SW 1271 (cell line): Measurements from ENCODE around the gene CALM1.

Experiments used
- DNase-seq, 2 experiments: peaks; one replicate each; lab custom pipeline; 2025; lab: John Stamatoyannopoulos, UW

CALM1 gene

DNA sequence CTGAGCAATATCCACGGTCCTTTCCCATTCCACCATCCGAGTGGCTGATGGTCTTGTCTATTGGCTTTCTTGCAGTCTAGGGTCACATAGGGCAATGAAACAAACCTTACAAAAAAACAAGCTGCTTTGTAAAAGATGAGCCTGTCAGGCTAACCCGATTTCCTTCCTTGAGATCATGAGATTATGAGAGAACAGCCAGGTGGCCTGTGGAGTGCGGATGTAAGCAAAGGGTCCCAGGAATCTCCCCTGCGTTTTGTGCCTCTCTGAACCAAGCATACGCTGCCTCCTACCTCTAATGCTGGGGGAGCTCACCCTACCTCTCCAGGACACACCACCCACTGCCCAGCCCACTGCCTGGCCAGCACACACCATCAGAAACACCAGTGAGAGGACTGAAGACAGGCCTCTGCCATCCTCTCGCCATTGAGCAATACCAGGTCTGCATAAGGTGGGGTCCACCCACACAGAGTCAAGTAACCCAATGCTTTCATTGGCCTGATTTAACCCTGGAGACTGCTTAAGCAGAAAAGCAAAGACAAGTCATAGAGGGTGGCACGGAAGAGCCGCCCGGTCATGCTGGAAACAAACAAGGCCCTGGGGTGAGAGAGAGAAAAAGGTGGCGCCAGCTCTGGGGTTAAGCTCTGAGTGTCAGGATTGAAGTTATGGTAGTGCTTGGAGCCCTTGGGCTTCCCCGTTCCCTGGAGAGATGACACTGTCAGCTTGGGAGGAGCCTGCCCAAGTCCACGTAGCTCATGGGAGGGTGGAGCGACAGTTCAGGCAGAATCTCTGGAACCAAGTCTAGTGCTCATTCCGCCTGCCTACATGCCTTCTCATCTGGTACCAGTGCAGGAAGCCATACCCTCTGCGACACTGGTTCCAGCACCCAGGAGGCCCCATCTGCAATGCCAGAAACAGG is 46.6 kb downstream of the CALM1 start:
- DNase-seq, result no peak

- no peak for DNase-seq
Measured at GRCh38 chr14:90444077-90444696, 47.4 kb downstream of the CALM1 start.

DNA sequence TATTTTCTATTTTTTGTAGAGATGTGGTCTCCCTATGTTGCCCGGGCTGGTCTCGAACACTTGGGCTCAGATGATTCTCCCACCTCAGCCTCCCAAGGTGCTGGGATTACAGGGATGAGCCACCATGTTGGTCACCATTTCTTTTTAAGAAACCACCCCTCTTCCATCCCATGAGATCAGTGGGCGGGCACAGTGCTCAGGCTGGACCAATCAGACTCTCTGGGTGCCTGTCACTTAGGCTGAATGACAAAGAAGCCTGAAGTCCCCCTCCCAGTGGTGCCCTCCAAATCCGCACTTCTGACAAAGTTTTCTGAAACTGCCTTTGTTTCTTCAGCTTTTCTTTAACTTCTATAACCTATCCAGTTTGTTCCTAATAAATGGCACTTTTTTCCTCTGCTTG is 48.2 kb downstream of the CALM1 start:
- no peak for DNase-seq

GRCh38 chr14:90446405-90446804 is 49.6 kb downstream of the CALM1 start:
- DNase-seq, result no peak

- DNase-seq, result no peak
Measured at GRCh38 chr14:90447720-90448497, 51.1 kb downstream of the CALM1 start.

- DNase-seq, result no peak
Measured at GRCh38 chr14:90449411-90449810, 52.6 kb downstream of the CALM1 start.

DNA sequence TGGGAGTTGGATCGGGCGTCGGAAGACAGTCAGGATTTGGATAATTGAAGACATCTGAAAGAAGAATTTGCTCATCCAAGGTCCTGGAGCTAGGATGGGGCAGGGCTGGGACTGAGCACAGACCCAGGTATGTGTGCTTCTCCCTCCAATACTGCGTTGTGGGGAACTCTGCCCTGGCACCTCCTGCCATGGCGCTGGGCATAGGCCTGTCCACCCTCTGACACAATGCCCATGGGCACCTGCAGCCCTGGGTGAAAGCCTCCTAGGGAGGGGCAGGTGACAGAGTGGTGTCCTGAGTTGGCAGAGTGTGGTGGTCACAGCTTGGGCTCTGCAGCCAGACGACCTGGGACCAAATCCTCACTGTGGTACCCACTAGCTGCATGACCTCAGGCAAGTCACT is 53.3 kb downstream of the CALM1 start:
- no peak for DNase-seq

GRCh38 chr14:90450667-90451066 is 53.8 kb downstream of the CALM1 start:
- DNase-seq, result no peak

- DNase-seq, result no peak
Measured at GRCh38 chr14:90451443-90451842, 54.6 kb downstream of the CALM1 start.

- no peak for DNase-seq
Measured at GRCh38 chr14:90451961-90452360, 55.1 kb downstream of the CALM1 start.

- no peak for DNase-seq
Measured at GRCh38 chr14:90452366-90452765, 55.5 kb downstream of the CALM1 start.

- DNase-seq, result no peak
Measured at GRCh38 chr14:90453401-90453951, 56.6 kb downstream of the CALM1 start.

DNA sequence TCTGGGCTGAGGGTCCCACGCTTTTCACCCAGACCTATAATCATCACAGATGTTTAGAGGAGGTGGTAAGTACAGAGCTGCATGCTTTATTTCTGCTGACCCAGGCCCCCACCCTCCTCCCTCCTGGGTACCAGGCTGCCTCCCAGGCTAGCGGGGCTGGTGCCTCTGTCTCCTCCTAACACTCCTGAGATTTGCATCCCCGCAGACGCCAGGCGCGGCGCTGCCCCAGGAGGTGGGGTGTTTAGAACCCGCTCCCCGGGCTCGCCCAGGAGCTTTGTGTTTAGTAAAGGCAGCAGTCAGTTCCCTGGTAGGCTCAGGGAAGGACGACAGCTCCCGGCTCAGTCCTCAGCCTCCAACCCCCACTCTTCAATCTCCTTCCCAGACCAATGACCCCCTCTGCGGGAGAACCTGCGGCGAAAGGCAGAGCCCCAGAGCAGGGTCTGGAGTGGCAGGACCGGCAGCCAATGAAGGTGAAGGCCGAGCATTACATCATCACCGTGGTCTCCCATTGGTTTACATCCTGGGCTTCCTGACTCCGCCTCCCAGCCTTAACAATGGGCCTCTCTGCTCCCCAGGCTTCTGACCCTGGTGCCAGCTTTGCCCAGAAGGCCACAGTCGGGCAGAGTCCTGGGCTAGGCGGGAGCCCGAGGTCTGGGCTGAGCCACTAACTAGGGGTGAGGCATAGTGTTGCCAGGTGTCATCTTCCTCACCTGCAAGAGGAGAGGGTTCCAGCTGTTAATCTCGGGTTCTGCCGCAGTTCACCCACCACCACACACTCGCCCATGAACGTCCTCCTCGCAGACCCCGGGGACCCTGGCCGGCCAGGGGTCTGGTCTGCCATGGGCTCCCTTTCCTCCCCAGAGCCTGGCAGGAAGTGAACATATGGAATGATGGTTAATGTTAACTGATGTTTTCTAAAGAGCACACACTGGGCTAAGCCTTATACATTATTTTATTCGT is 57.5 kb downstream of the CALM1 start:
- DNase-seq, result peak in 1 of 2 experiments; percentile 20

DNA sequence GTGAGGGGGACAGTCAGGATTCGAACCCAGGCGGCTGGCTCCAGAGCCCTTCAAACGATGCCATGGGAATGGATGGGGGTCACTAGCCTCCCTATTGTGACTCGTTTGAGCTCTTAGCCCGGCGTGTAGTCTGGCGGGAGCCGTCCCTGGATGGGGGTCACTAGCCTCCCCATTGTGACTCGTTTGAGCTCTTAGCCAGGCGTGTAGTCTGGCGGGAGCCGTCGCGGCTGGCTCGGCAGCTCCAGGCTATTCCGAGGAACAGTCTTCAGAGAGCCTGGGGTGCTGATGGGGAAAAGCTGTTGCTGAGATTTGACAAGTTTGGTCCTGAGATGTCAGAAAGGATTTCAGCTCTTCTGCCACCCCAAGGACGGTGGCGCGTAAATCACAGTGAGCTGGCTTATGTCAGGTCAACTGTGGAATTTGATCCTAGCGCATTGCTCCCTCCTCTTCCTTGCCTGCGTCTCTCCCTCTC is 58.3 kb downstream of the CALM1 start:
- no peak for DNase-seq

DNA sequence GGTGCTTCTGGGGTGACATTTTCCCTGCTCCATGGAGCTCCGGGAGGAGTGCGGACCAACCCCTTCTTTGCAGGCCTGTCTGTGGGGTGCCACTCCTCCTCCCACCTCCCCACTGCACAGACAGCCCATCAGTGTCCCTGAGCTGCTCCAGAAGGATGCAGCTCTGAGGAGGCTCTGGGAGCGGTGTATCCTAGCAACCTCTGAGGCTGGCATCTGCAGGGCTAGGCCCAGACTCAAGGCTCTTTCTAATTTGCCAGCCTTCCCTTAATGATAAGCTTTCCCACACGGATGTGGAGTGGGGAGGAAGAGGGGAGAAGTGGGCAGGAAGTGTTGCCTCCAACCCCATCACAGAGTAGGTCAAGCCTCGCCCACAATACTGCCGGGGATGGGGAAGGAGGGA is 59.7 kb downstream of the CALM1 start:
- no peak for DNase-seq

DNA sequence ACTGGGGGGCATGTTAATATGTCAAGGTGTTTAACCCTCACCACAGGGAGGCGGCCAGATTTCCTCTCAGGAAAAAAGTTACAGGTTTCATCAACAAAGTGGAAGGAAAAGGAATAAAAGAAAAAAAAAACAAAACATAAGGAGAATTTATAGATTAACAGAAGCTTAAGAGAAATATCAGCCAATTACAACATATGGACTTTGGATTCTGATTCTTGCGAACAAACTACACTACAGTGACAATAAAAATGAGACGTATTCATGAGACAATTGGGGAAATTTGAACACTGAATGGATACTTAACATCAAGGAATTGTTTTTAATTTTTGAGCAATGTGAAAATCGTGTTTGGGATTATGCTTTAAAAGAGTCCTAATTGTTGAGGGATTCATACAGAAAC is 60.4 kb downstream of the CALM1 start:
- DNase-seq, result no peak
